Measurements from ENCODE around the gene PSD. TPM values are rescaled to one million over a fixed set of nuclear protein-coding genes. Genes with fewer than 3 reads are reported as not detected.
"Not testable (repeated sequence)": the region's sequence is repeated elsewhere in the genome, so short reads cannot be mapped to it uniquely, and the experiment has no call there.

PSD gene
- total RNA-seq, 2 experiments from 2014 or later: 2.2 to 10.2 TPM

DNA sequence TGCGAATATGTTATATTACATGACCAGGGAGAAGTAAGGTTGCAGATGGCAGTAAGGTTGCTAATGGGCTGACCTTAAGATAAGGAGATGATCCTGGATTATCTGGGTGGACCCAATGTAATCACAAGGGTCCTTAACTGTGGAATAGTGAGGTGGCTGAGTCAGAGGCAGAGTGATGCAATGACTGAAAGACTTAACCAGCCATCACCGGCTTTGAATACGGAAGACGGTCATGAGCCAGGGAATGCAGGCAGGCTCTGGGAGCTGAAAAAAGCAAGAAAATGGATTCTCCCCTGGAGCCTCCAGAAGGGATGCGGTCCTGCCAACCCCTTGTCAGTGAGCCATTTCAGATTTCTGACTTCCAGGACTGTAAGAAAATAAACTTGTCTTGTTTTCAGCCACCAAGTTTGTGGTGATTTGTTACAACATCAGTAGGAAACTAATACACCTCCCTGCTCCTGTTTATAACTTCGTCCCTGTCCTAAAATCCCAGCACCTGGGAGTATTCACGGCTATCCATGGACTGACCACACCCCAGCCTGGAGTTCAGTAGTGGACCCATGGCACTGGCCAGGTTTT, 37.4 kb upstream of the PSD start:
- Histone ChIP-seq H3K27ac (ENCODE audit: low read depth, low read length, poor library complexity, severe bottlenecking) (no peak overlapping the region), H3K4me2 (ENCODE audit: low read length) (no peak overlapping the region), H3K9me3 (ENCODE audit: low read length) (no peaks in the 10 kb centered on the region), H3K36me3 (ENCODE audit: insufficient read depth, low read length) (peaks cover 45% of the 10 kb centered on the region), H3K4me1 (ENCODE audit: insufficient read depth, low read length, poor library complexity, severe bottlenecking) (peaks cover 24% of the 10 kb centered on the region), H3K9me2 (ENCODE audit: insufficient read depth, low read length) (no peaks in the 10 kb centered on the region), H4K20me1 (ENCODE audit: insufficient read depth, low read length) (no peaks in the 10 kb centered on the region), H3K79me2 (ENCODE audit: insufficient read depth, low read depth, low read length) (peaks cover 11% of the 10 kb centered on the region), H2AFZ (ENCODE audit: low read length) (no peak overlapping the region), H3K4me3 (ENCODE audit: low read depth, low read length, poor library complexity, severe bottlenecking) (no peak overlapping the region)
- no peak for DNase-seq (ENCODE audit: low spot score)
- TSS peak; percentile 64 for BruUV-seq (replicated peaks)
- intact Hi-C loops (cut with micrococcal nuclease; ENCODE audit: unreplicated experiment): no loop called here
- TF ChIP-seq, protein P1, sequence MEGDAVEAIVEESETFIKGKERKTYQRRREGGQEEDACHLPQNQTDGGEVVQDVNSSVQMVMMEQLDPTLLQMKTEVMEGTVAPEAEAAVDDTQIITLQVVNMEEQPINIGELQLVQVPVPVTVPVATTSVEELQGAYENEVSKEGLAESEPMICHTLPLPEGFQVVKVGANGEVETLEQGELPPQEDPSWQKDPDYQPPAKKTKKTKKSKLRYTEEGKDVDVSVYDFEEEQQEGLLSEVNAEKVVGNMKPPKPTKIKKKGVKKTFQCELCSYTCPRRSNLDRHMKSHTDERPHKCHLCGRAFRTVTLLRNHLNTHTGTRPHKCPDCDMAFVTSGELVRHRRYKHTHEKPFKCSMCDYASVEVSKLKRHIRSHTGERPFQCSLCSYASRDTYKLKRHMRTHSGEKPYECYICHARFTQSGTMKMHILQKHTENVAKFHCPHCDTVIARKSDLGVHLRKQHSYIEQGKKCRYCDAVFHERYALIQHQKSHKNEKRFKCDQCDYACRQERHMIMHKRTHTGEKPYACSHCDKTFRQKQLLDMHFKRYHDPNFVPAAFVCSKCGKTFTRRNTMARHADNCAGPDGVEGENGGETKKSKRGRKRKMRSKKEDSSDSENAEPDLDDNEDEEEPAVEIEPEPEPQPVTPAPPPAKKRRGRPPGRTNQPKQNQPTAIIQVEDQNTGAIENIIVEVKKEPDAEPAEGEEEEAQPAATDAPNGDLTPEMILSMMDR (conservative IDR thresholded peaks at IDR 0.05; ENCODE audit: low read length): no peak
- ChIA-PET POLR2A (no interaction called here), CTCF (ENCODE audit: unreplicated experiment) (no interaction called here)

DNA sequence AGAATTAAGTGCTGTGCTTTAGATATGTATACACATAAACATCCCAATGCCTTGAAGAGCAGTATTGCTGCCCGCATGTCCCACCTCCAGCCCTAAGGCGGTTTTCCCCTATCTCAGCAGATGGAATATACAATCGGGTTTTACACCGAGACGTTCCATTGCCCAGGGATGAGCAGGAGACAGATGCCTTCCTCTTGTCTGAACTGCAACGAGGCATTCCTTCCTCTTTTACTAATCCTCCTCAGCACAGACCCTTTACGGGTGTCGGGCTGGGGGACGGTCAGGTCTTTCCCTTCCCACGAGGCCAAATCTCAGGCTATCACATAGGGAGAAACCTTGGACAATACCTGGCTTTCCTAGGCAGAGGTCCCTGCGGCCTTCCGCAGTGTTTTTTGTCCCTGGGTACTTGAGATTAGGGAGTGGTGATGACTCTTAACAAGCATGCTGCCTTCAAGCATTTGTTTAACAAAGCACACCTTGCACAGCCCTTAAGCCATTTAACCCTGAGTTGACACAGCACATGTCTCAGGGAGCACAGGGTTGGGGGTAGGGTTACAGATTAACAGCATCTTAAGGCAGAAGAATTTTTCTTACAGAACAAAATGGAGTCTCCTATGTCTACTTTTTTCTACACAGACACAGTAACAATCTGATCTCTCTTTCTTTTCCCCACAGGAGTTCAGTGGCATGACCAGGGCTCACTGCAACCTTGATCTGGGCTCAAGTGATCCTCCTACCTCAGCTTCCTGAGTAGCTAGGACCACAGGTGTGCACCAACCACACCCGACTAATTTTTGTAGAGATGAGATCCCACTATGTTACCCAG, 36.3 kb upstream of the PSD start:
- H3K4me2 ChIP-seq (ENCODE audit: low read length); H2AFZ ChIP-seq (ENCODE audit: low read length); H4K20me1 ChIP-seq (ENCODE audit: insufficient read depth, low read length); H3K9me3 ChIP-seq (ENCODE audit: low read length); CTCF ChIA-PET (ENCODE audit: unreplicated experiment); POLR2A ChIA-PET; H3K9me2 ChIP-seq (ENCODE audit: insufficient read depth, low read length); BruUV-seq (replicated peaks); DNase-seq (ENCODE audit: low spot score); H3K4me3 ChIP-seq (ENCODE audit: low read depth, low read length, poor library complexity, severe bottlenecking); H3K27ac ChIP-seq (ENCODE audit: low read depth, low read length, poor library complexity, severe bottlenecking): not testable (repeated sequence)
- intact Hi-C loops (cut with micrococcal nuclease; ENCODE audit: unreplicated experiment): loop anchor here (5.0 kb wide), 1 partner anchor 192 kb away; no protein-coding TSS in a partner anchor
- Histone ChIP-seq H3K79me2 (ENCODE audit: insufficient read depth, low read depth, low read length) (peaks cover 13% of the 10 kb centered on the region), H3K4me1 (ENCODE audit: insufficient read depth, low read length, poor library complexity, severe bottlenecking) (peaks cover 18% of the 10 kb centered on the region), H3K36me3 (ENCODE audit: insufficient read depth, low read length) (peaks cover 47% of the 10 kb centered on the region)

DNA sequence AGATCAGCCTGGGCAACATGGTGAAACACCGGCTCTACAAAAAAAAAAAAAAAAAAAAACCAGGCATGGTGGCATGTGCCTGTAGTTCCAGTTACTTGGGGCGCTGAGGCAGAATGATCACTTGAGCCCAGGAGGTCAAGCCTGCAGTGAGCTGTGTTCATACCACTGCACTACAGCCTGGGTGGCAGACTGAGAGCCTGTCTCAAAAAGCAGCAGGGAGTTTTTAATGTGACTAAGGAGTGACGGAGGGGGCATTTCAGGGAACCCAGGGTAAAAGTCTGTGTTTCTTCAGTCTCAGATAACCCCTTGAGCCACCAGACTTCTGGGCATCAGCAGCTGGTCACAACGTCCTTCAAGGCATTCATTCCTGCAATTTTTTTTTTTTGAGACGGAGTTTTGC, 34.9 kb upstream of the PSD start:
- Histone ChIP-seq H3K9me2 (ENCODE audit: insufficient read depth, low read length) (no peaks in the 10 kb centered on the region), H3K79me2 (ENCODE audit: insufficient read depth, low read depth, low read length) (peaks cover 13% of the 10 kb centered on the region), H3K27ac (ENCODE audit: low read depth, low read length, poor library complexity, severe bottlenecking) (no peak overlapping the region), H3K4me3 (ENCODE audit: low read depth, low read length, poor library complexity, severe bottlenecking) (no peak overlapping the region), H3K4me1 (ENCODE audit: insufficient read depth, low read length, poor library complexity, severe bottlenecking) (peaks cover 25% of the 10 kb centered on the region), H3K9me3 (ENCODE audit: low read length) (no peaks in the 10 kb centered on the region), H2AFZ (ENCODE audit: low read length) (no peak overlapping the region), H4K20me1 (ENCODE audit: insufficient read depth, low read length) (no peaks in the 10 kb centered on the region), H3K36me3 (ENCODE audit: insufficient read depth, low read length) (peaks cover 47% of the 10 kb centered on the region), H3K4me2 (ENCODE audit: low read length) (no peak overlapping the region)
- no peak for TF ChIP-seq EZH2phosphoT487 (IDR thresholded peaks at IDR 0.05; ENCODE audit: borderline replicate concordance, low read depth, low read length)
- TF ChIP-seq, protein P1 (conservative IDR thresholded peaks at IDR 0.05; ENCODE audit: low read length): no peak
- DNase-seq (ENCODE audit: low spot score): no peak
- BruUV-seq (replicated peaks): no TSS peak
- intact Hi-C loops (cut with micrococcal nuclease; ENCODE audit: unreplicated experiment): loop anchor here (5.0 kb wide), 1 partner anchor 194 kb away; no protein-coding TSS in a partner anchor
- ChIA-PET CTCF (ENCODE audit: unreplicated experiment) (no interaction called here), POLR2A (interaction anchor here (0.7 kb wide), 2 partner anchors 94 to 1316 kb away, joined by 3 to 7 read pairs; no protein-coding TSS in a partner anchor)

Data from OCI-LY7 (cell line).